ENCODE measurements around the gene TEX29.

Gene TEX29

GRCh38 chr13:111319998-111320911 lies at the start of gene TEX29:
Gene TEX29 (plus strand): TSS chr13:111320642. CDS start chr13:111320891, 249 bp downstream.
- TF ChIP-seq POLR2AphosphoS5 (IDR thresholded peaks at IDR 0.05; ENCODE audit: borderline replicate concordance, low read depth, low read length): no peak
- TF ChIP-seq FOXP2 (optimal IDR thresholded peaks at IDR 0.05; ENCODE audit: control extremely low read depth, extremely low read length, insufficient read depth): no peak
- TF ChIP-seq EZH2 (IDR thresholded peaks at IDR 0.05): no peak
- H3K4me3 ChIP-seq: no peak within 1 kb of the TSS
- H3K9me3 ChIP-seq (ENCODE audit: low read depth, low read length): no peaks in the 10 kb centered on the region
- no peak within 1 kb of the TSS for H3K27ac ChIP-seq
- no peak for DNase-seq (ENCODE audit: low read depth, low spot score)
- no peak within 1 kb of the TSS for H3K9ac ChIP-seq (ENCODE audit: insufficient read length)
- no peaks in the 10 kb centered on the region for H3K36me3 ChIP-seq (ENCODE audit: insufficient read depth, low read length)

GRCh38 chr13:111270765-111271698 lies 49.4 kb upstream of the TEX29 start:
- peaks cover 17% of the 10 kb centered on the region; the same call in 1 of the 2 replicates for H3K36me3 ChIP-seq (ENCODE audit: insufficient read depth, low read length)

GRCh38 chr13:111272117-111272516 lies 48.3 kb upstream of the TEX29 start:
- Histone ChIP-seq H3K4me3 (no peak overlapping the region), H3K27ac (no peak overlapping the region), H3K9ac (ENCODE audit: insufficient read length) (no peak overlapping the region), H3K9me3 (ENCODE audit: low read depth, low read length) (no peaks in the 10 kb centered on the region), H3K36me3 (ENCODE audit: insufficient read depth, low read length) (peaks cover 27% of the 10 kb centered on the region)
- DNase-seq (ENCODE audit: low read depth, low spot score): no peak
- TF ChIP-seq FOXP2 (optimal IDR thresholded peaks at IDR 0.05; ENCODE audit: control extremely low read depth, extremely low read length, insufficient read depth): no peak
- no peak for TF ChIP-seq EZH2 (IDR thresholded peaks at IDR 0.05)
- no peak for TF ChIP-seq POLR2AphosphoS5 (IDR thresholded peaks at IDR 0.05; ENCODE audit: borderline replicate concordance, low read depth, low read length)

More at GRCh38 chr13:111270765-111271698, 49.4 kb upstream of the TEX29 start:
- Histone ChIP-seq H3K9ac (ENCODE audit: insufficient read length) (no peak overlapping the region), H3K4me3 (no peak overlapping the region), H3K27ac (no peak overlapping the region), H3K9me3 (ENCODE audit: low read depth, low read length) (no peaks in the 10 kb centered on the region)
- DNase-seq (ENCODE audit: low read depth, low spot score): no peak
- TF ChIP-seq POLR2AphosphoS5 (IDR thresholded peaks at IDR 0.05; ENCODE audit: borderline replicate concordance, low read depth, low read length) (no peak), FOXP2 (optimal IDR thresholded peaks at IDR 0.05; ENCODE audit: control extremely low read depth, extremely low read length, insufficient read depth) (no peak), EZH2 (IDR thresholded peaks at IDR 0.05) (no peak)

- Histone ChIP-seq H3K27ac (no peak overlapping the region), H3K9ac (ENCODE audit: insufficient read length) (no peak overlapping the region), H3K36me3 (ENCODE audit: insufficient read depth, low read length) (peaks cover 20% of the 10 kb centered on the region), H3K9me3 (ENCODE audit: low read depth, low read length) (no peaks in the 10 kb centered on the region), H3K4me3 (no peak overlapping the region)
- no peak for TF ChIP-seq POLR2AphosphoS5 (IDR thresholded peaks at IDR 0.05; ENCODE audit: borderline replicate concordance, low read depth, low read length)
- no peak for TF ChIP-seq EZH2 (IDR thresholded peaks at IDR 0.05)
- no peak for TF ChIP-seq FOXP2 (optimal IDR thresholded peaks at IDR 0.05; ENCODE audit: control extremely low read depth, extremely low read length, insufficient read depth)
- no peak for DNase-seq (ENCODE audit: low read depth, low spot score)
Measured at GRCh38 chr13:111275382-111275781, 45.1 kb upstream of the TEX29 start.

- no peak for DNase-seq (ENCODE audit: low read depth, low spot score)
- no peak overlapping the region for H3K4me3 ChIP-seq
- TF ChIP-seq FOXP2 (optimal IDR thresholded peaks at IDR 0.05; ENCODE audit: control extremely low read depth, extremely low read length, insufficient read depth): no peak
- no peak for TF ChIP-seq EZH2 (IDR thresholded peaks at IDR 0.05)
- no peak for TF ChIP-seq POLR2AphosphoS5 (IDR thresholded peaks at IDR 0.05; ENCODE audit: borderline replicate concordance, low read depth, low read length)
- H3K36me3 ChIP-seq (ENCODE audit: insufficient read depth, low read length): peaks cover 24% of the 10 kb centered on the region
- H3K27ac ChIP-seq: no peak overlapping the region
- H3K9me3 ChIP-seq (ENCODE audit: low read depth, low read length): no peaks in the 10 kb centered on the region
- H3K9ac ChIP-seq (ENCODE audit: insufficient read length): no peak overlapping the region
Measured at GRCh38 chr13:111275995-111276618, 44.3 kb upstream of the TEX29 start.

GRCh38 chr13:111278258-111278657 lies 42.2 kb upstream of the TEX29 start:
- Histone ChIP-seq H3K9me3 (ENCODE audit: low read depth, low read length) (no peaks in the 10 kb centered on the region), H3K4me3 (no peak overlapping the region), H3K27ac (no peak overlapping the region), H3K36me3 (ENCODE audit: insufficient read depth, low read length) (peaks cover 28% of the 10 kb centered on the region), H3K9ac (ENCODE audit: insufficient read length) (no peak overlapping the region)
- TF ChIP-seq POLR2AphosphoS5 (IDR thresholded peaks at IDR 0.05; ENCODE audit: borderline replicate concordance, low read depth, low read length): no peak
- TF ChIP-seq FOXP2 (optimal IDR thresholded peaks at IDR 0.05; ENCODE audit: control extremely low read depth, extremely low read length, insufficient read depth): no peak
- no peak for TF ChIP-seq EZH2 (IDR thresholded peaks at IDR 0.05)
- DNase-seq (ENCODE audit: low read depth, low spot score): no peak

GRCh38 chr13:111278743-111279652 lies 41.4 kb upstream of the TEX29 start:
- no peak overlapping the region for H3K4me3 ChIP-seq
- H3K9ac ChIP-seq (ENCODE audit: insufficient read length): no peak overlapping the region
- H3K9me3 ChIP-seq (ENCODE audit: low read depth, low read length): no peaks in the 10 kb centered on the region
- DNase-seq (ENCODE audit: low read depth, low spot score): no peak
- TF ChIP-seq EZH2 (IDR thresholded peaks at IDR 0.05) (no peak), POLR2AphosphoS5 (IDR thresholded peaks at IDR 0.05; ENCODE audit: borderline replicate concordance, low read depth, low read length) (no peak), FOXP2 (optimal IDR thresholded peaks at IDR 0.05; ENCODE audit: control extremely low read depth, extremely low read length, insufficient read depth) (no peak)
- no peak overlapping the region for H3K27ac ChIP-seq
- peaks cover 35% of the 10 kb centered on the region for H3K36me3 ChIP-seq (ENCODE audit: insufficient read depth, low read length)

Measured in SK-N-MC (cell line).